Thyroid gland (tissue), 4 donors: ENCODE results near the gene TSNAX. TPM values are rescaled to one million over a fixed set of nuclear protein-coding genes. Genes with fewer than 3 reads are reported as not detected.
A peak's percentile ranks its signal among the peaks of the same experiment; 100 is the strongest.

Experiments used
- DNase-seq, 2 donors: peaks; one replicate each; pipeline ENCODE4 v3.0.0-alpha.2; 2019
- H3K27ac ChIP-seq, 3 donors: fragments of 200-600 bp; sonication (generic); 1 replicate in 2 of 3; 2 replicates in 1 of 3; pipeline ENCODE4 v1.5.1; 2016 to 2019; ENCODE audit warnings: mild to moderate bottlenecking in 1 of 3, moderate library complexity in 1 of 3
- H3K27me3 ChIP-seq: fragments of 200-600 bp; sonication (generic); one replicate; pipeline ENCODE4 v1.5.1; 2019
- H3K36me3 ChIP-seq, 2 donors: fragments of 200-600 bp; sonication (generic); one replicate each; pipeline ENCODE4 v1.5.1; 2016 to 2019
- H3K4me1 ChIP-seq, 2 donors: fragments of 200-600 bp; sonication (generic); one replicate each; pipeline ENCODE4 v1.5.1; 2017 to 2019
- H3K4me3 ChIP-seq, 3 donors: fragments of 200-600 bp; sonication (generic); replicated peaks in 1 of 3; 1 replicate in 2 of 3; 2 replicates in 1 of 3; pipeline ENCODE4 v1.5.1; 2016; ENCODE audit warnings: mild to moderate bottlenecking in 1 of 3
- H3K9me3 ChIP-seq: fragments of 200-600 bp; sonication (generic); one replicate; pipeline ENCODE4 v1.5.1; 2017
- CTCF ChIP-seq, 6 experiments: fragments of 200-600 bp in 3 of 6; fragments of 450-650 bp in 3 of 6; sonication (generic) in 3 of 6; IDR thresholded peaks; one replicate each; pipeline ENCODE4 v1.5.1; 2016 to 2019; ENCODE audit warnings: antibody characterized with exemption in 6 of 6, mild to moderate bottlenecking in 2 of 6, inconsistent platforms in 1 of 6, moderate library complexity in 1 of 6
- POLR2A ChIP-seq, 2 donors: fragments of 450-650 bp; IDR thresholded peaks; one replicate each; pipeline ENCODE4 v1.6.1; 2017; ENCODE audit warnings: antibody characterized with exemption in 2 of 2, mild to moderate bottlenecking in 2 of 2, moderate library complexity in 1 of 2
- WGBS, 2 donors: methylation state at CpG; one replicate each; pipeline ENCODE4 v1.1.5; 2017; 5-methylcytosine and 5-hydroxymethylcytosine counted together
- intact Hi-C: fragments of 100-400 bp; cut with DNase I; formaldehyde crosslinking; loops from one replicate; pipeline ENCODE4 v1.15.1; 2023
- total RNA-seq, 4 donors: library from RNA; depleted of rRNA; stranded (reverse); fragments of >200 nt; gene quantifications; one replicate each; pipeline ENCODE4 v1.2.3, GENCODE V29; 2016

The TSNAX gene
- total RNA-seq, 4 donors from 2014 or later: 32.0 to 43.7 (median 36.5) TPM

DNA sequence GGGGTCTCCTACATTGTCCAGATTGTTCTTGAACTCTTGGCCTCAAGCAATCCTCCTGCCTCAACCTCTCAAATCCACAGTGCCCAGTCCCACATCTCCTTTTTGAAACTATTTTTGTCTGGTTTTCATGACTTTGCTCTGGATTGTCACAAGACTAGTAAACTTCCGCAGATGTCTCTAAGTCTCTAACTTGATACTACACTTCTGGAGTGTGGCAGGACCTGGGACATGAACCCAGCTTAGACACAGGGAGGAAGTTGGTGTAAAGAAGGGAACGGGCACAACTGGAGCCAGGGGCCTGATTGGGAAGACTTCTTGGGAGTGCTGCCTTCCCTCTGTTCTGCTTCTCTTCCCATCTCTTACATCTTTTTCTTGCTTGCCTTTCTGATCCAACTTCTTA, 81.9 kb downstream of the TSNAX start:
- H3K27ac ChIP-seq: no peak overlapping the region
- H3K4me3 ChIP-seq: no peak overlapping the region
- no peaks in the 10 kb centered on the region for H3K9me3 ChIP-seq
- WGBS, 2 donors: 95 to 100% methylated on average over 2 of the region's 2 CpGs
- peaks cover 0 to 6% of the 10 kb centered on the region in 2 donors for H3K4me1 ChIP-seq
- DNase-seq: no peak
- intact Hi-C loops: no loop called here
- no peaks in the 10 kb centered on the region for H3K36me3 ChIP-seq
- no peaks in the 10 kb centered on the region for H3K27me3 ChIP-seq
- TF ChIP-seq POLR2A (IDR thresholded peaks at IDR 0.05) (no peak), CTCF (IDR thresholded peaks at IDR 0.05) (no peak)

GRCh38 chr1:231611111-231611510, 82.6 kb downstream of the TSNAX start:
- peaks cover 0 to 6% of the 10 kb centered on the region in 2 donors for H3K4me1 ChIP-seq
- no peak for DNase-seq
- WGBS, 2 donors: 80 to 89% methylated on average over 5 of the region's 5 CpGs
- intact Hi-C loops: no loop called here
- H3K27ac ChIP-seq: no peak overlapping the region
- H3K36me3 ChIP-seq: no peaks in the 10 kb centered on the region
- H3K9me3 ChIP-seq: no peaks in the 10 kb centered on the region
- no peak overlapping the region for H3K4me3 ChIP-seq
- no peak for TF ChIP-seq CTCF (IDR thresholded peaks at IDR 0.05)
- no peak for TF ChIP-seq POLR2A (IDR thresholded peaks at IDR 0.05)
- no peaks in the 10 kb centered on the region for H3K27me3 ChIP-seq

DNA sequence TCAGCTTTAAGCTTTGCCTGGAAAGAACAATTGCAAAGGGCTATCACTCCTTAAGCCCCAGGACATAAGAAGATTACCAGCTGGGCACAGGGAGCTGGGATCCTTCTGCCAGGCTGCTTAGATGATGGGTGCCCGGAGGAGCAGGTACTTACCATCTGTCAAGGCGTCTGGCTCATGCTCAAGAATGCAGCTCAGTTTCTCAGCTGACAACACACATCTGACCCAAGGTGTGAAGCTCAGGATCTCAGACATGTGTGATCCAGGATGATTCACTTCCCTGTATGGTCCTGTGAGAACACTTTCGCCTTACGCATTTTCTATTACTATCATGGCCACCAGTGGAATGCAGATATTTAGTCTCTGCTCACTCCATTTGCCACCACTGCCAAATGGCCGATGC, 83.4 kb downstream of the TSNAX start:
- intact Hi-C loops: no loop called here
- Histone ChIP-seq H3K36me3 (no peaks in the 10 kb centered on the region), H3K4me3 (no peak overlapping the region), H3K9me3 (no peaks in the 10 kb centered on the region), H3K27ac (no peak overlapping the region), H3K4me1 (peaks cover 0 to 6% of the 10 kb centered on the region in 2 donors), H3K27me3 (no peaks in the 10 kb centered on the region)
- DNase-seq: no peak
- WGBS, 2 donors: 77 to 85% methylated on average over 5 of the region's 5 CpGs
- no peak for TF ChIP-seq CTCF (IDR thresholded peaks at IDR 0.05)
- TF ChIP-seq POLR2A (IDR thresholded peaks at IDR 0.05): no peak

DNA sequence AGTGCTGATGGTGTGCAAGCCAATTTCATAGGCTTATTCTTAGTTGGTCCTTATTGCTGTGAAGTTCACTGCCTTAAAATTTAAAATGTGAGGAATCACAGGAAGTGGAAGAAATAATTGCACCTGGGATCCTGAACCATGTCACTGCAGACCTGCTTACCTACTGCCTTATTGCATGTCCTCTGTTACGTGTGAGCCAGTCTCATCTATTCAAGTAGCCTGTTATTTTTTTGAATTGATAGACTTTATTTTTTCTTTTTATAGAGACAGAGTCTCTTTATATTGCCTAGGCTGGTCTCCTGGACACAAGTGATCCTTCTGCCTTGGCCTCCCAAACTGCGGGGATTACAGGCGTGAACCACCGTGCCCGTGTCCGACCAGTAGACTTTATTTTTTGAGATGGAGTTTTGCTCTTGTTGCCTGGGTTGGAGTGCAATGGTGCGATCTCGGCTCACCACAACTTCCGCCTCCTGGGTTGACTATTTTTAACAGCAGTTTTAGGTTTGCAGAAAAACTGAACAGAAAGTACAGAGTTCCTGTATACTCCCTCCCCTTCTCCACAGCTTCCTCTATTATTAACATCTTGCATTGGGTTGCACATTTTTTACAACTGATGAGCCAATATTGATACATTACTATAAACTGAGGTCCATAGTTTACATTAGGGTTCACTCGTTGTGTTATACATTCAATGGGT, 84.1 kb downstream of the TSNAX start:
- Histone ChIP-seq H3K36me3 (no peaks in the 10 kb centered on the region), H3K27ac (peak overlapping the region in 2 of 3 donors; percentile 1 to 15), H3K4me1 (peaks cover 0 to 6% of the 10 kb centered on the region in 2 donors), H3K27me3 (no peaks in the 10 kb centered on the region), H3K9me3 (no peaks in the 10 kb centered on the region), H3K4me3 (no peak overlapping the region)
- no peak for TF ChIP-seq POLR2A (IDR thresholded peaks at IDR 0.05)
- no peak for TF ChIP-seq CTCF (IDR thresholded peaks at IDR 0.05)
- WGBS, 2 donors: 90 to 92% methylated on average over 10 of the region's 10 CpGs
- intact Hi-C loops: no loop called here
- DNase-seq: peak; percentile 6 to 7
